ENCODE measurements around the gene TRAPPC5. TPM values are rescaled to one million over a fixed set of nuclear protein-coding genes. Genes with fewer than 3 reads are reported as not detected.

TRAPPC5 gene
- total RNA-seq, 2 donors from 2014 or later = 55.5 to 69.8 TPM

- DNase-seq (no peak), ATAC-seq (no peak)
- H3K4me1 Mint-ChIP-seq = peaks cover 20% of the 10 kb centered on the region
- H3K36me3 Mint-ChIP-seq (ENCODE audit: low read depth) = no peaks in the 10 kb centered on the region
- H3K4me3 Mint-ChIP-seq = no peak overlapping the region
- peak overlapping the region; percentile 79 for H3K27ac Mint-ChIP-seq
- H3K9me3 ChIP-seq (ENCODE audit: control insufficient read depth, low read length, poor library complexity, severe bottlenecking) = no peaks in the 10 kb centered on the region
- H3K27me3 Mint-ChIP-seq = no peaks in the 10 kb centered on the region
These were observed 26.2 kb upstream of the TRAPPC5 start for GRCh38 chr19:7654401-7654800.

DNA sequence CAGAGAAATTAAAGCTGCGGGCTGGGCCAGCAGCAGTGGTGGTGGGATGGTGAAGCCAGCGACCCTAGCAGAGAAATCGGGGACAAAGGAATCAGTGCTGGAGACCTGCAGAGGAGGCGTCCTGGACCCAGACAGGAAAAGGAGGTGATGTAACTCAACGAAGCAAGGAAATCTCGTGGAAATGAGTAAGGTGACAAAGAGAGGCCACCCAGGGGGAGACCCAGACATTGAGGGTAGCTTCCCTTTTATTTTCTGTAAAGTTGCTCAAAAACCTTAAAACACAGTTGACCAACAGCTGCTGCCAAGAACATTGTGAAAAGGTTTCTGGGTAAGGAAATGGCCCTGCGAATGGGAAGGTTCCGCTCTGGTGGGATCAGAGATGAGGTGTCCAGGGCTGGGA, 25.1 kb upstream of the TRAPPC5 start:
- peak overlapping the region; percentile 79 for H3K27ac Mint-ChIP-seq
- peaks cover 20% of the 10 kb centered on the region for H3K4me1 Mint-ChIP-seq
- DNase-seq (no peak), ATAC-seq (no peak)
- no peaks in the 10 kb centered on the region for H3K9me3 ChIP-seq (ENCODE audit: control insufficient read depth, low read length, poor library complexity, severe bottlenecking)
- H3K27me3 Mint-ChIP-seq = no peaks in the 10 kb centered on the region
- H3K36me3 Mint-ChIP-seq (ENCODE audit: low read depth) = no peaks in the 10 kb centered on the region
- no peak overlapping the region for H3K4me3 Mint-ChIP-seq

GRCh38 chr19:7657131-7657751, 23.4 kb upstream of the TRAPPC5 start:
- DNase-seq (no peak), ATAC-seq (peak; percentile 42)
- Mint-ChIP-seq H3K4me1 (peaks cover 19% of the 10 kb centered on the region), H3K4me3 (peak overlapping the region; percentile 43), H3K27ac (peak overlapping the region; percentile 88), H3K36me3 (ENCODE audit: low read depth) (no peaks in the 10 kb centered on the region), H3K27me3 (no peaks in the 10 kb centered on the region)
- no peaks in the 10 kb centered on the region for H3K9me3 ChIP-seq (ENCODE audit: control insufficient read depth, low read length, poor library complexity, severe bottlenecking)

DNA sequence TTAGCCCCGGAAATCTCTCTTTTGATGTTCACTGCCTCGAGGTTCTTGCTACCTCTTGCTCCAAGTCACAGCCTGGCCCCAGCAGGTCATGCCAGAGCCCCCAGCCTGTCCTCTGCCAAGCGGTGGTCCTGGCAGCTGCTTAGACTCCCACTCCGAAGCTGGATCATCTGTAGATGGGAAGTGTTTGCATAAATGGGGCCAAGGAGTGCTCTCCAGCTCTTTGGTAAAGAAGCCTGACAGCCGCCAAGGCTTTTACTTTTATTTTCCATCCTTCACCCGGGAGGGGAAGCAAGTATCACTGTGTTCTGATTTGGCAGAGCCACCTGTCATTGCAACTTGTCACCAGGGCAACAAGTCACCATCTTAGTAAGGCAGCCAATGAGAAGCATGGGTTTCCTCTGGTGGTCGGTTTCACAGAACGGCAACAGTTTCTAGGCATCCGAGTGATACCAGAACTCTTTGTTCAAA, 22.4 kb upstream of the TRAPPC5 start:
- H3K36me3 Mint-ChIP-seq (ENCODE audit: low read depth) = no peaks in the 10 kb centered on the region
- H3K27ac Mint-ChIP-seq = peak overlapping the region; percentile 88
- no peak for DNase-seq
- peak overlapping the region; percentile 73 for H3K4me3 Mint-ChIP-seq
- H3K4me1 Mint-ChIP-seq = peaks cover 13% of the 10 kb centered on the region
- peak; percentile 94 for ATAC-seq
- no peaks in the 10 kb centered on the region for H3K27me3 Mint-ChIP-seq
- H3K9me3 ChIP-seq (ENCODE audit: control insufficient read depth, low read length, poor library complexity, severe bottlenecking) = no peaks in the 10 kb centered on the region

- H3K9me3 ChIP-seq (ENCODE audit: control insufficient read depth, low read length, poor library complexity, severe bottlenecking) = no peaks in the 10 kb centered on the region
- Mint-ChIP-seq H3K27me3 (no peaks in the 10 kb centered on the region), H3K36me3 (ENCODE audit: low read depth) (no peaks in the 10 kb centered on the region), H3K27ac (no peak overlapping the region), H3K4me1 (peaks cover 12% of the 10 kb centered on the region), H3K4me3 (no peak overlapping the region)
- ATAC-seq = no peak
- no peak for DNase-seq
These were observed 18.7 kb upstream of the TRAPPC5 start for GRCh38 chr19:7661744-7662538.

GRCh38 chr19:7662657-7663056, 18.0 kb upstream of the TRAPPC5 start:
- no peak for ATAC-seq
- DNase-seq = no peak
- H3K4me1 Mint-ChIP-seq = peaks cover 8% of the 10 kb centered on the region
- no peak overlapping the region for H3K4me3 Mint-ChIP-seq
- no peak overlapping the region for H3K27ac Mint-ChIP-seq
- H3K36me3 Mint-ChIP-seq (ENCODE audit: low read depth) = no peaks in the 10 kb centered on the region
- no peaks in the 10 kb centered on the region for H3K9me3 ChIP-seq (ENCODE audit: control insufficient read depth, low read length, poor library complexity, severe bottlenecking)
- H3K27me3 Mint-ChIP-seq = no peaks in the 10 kb centered on the region

DNA sequence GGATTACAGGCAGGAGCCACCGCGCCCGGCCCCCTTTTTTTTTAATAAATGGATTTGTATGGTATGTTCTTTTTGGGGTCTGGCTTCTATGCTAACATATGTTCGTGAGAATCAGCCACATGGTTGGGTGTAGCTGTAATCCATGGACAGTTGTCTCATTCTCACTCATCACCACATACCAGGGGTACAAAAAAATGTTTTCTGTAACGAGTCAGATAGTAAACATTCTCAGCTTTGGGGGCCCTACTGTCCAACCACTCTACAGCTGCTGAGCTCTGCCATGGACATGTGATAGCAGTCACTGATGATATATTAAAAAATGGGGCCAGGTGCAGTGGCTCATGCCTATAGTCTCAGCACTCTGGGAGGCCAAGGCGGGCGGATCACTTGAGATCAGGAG, 16.9 kb upstream of the TRAPPC5 start:
- DNase-seq (no peak), ATAC-seq (no peak)
- Mint-ChIP-seq H3K27ac (no peak overlapping the region), H3K36me3 (ENCODE audit: low read depth) (no peaks in the 10 kb centered on the region), H3K4me3 (no peak overlapping the region), H3K27me3 (peaks cover 2% of the 10 kb centered on the region), H3K4me1 (peaks cover 3% of the 10 kb centered on the region)
- H3K9me3 ChIP-seq (ENCODE audit: control insufficient read depth, low read length, poor library complexity, severe bottlenecking) = no peaks in the 10 kb centered on the region

DNA sequence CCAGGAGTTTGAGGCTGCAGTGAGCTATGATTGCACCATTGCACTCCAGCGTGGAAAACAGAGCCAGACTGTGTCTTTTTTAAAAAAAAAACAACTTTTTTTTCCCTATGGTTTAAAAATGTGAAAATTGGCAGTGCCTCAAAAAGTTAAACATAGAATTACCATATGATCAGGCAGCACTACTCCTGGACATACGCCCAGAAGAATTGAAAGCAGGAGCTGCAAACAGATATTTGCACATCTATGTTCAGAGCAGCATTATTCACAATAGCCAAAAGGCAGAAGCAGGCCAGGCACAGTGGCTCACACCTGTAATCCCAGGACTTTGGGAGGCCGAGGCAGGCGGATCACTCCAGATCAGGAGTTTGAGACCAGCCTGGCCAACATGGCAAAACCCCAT, 15.6 kb upstream of the TRAPPC5 start:
- no peak for DNase-seq
- H3K27me3 Mint-ChIP-seq = peaks cover 12% of the 10 kb centered on the region
- H3K4me3 Mint-ChIP-seq = no peak overlapping the region
- no peak for ATAC-seq
- peaks cover 4% of the 10 kb centered on the region for H3K36me3 Mint-ChIP-seq (ENCODE audit: low read depth)
- peaks cover 8% of the 10 kb centered on the region for H3K4me1 Mint-ChIP-seq
- H3K27ac Mint-ChIP-seq = no peak overlapping the region
- no peaks in the 10 kb centered on the region for H3K9me3 ChIP-seq (ENCODE audit: control insufficient read depth, low read length, poor library complexity, severe bottlenecking)

DNA sequence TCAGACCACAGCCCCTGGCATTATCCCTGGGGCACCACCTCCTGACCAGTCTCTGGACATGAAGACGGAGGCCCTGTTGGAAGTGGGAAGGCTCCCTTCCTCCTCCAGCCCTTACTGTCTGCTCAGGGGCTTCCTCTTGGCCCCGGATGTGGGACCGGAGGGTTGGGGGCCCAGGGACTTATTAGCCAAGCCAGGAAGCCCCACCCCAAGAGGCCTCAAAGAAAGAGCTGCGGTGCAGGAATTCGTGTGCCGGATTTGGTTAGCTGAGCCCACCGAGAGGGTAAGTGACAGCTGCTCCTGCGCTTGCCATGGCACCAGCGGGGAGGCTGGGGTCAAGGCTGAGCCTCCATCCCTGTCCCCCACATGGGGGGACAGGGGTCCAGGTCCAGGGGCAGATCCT, 11.8 kb upstream of the TRAPPC5 start, which contains the start of gene RETN:
Gene RETN, plus strand, starts transcription at position 208 of the 400 bp plus-strand sequence. CDS start 278 bp downstream, outside the sequence.
- Mint-ChIP-seq H3K4me1 (peaks cover 13% of the 10 kb centered on the region), H3K27ac (no peak within 1 kb of the TSS), H3K27me3 (peaks cover 38% of the 10 kb centered on the region), H3K36me3 (ENCODE audit: low read depth) (peaks cover 5% of the 10 kb centered on the region), H3K4me3 (peak within 1 kb of the TSS; percentile 72)
- H3K9me3 ChIP-seq (ENCODE audit: control insufficient read depth, low read length, poor library complexity, severe bottlenecking) = no peaks in the 10 kb centered on the region
- no peak for DNase-seq
- ATAC-seq = no peak

GRCh38 chr19:7669641-7670040, 11.0 kb upstream of the TRAPPC5 start:
- H3K9me3 ChIP-seq (ENCODE audit: control insufficient read depth, low read length, poor library complexity, severe bottlenecking) = no peaks in the 10 kb centered on the region
- Mint-ChIP-seq H3K36me3 (ENCODE audit: low read depth) (peaks cover 5% of the 10 kb centered on the region), H3K27me3 (peaks cover 44% of the 10 kb centered on the region), H3K4me1 (peaks cover 14% of the 10 kb centered on the region), H3K4me3 (peak overlapping the region; percentile 72), H3K27ac (no peak overlapping the region)
- DNase-seq = no peak
- no peak for ATAC-seq

DNA sequence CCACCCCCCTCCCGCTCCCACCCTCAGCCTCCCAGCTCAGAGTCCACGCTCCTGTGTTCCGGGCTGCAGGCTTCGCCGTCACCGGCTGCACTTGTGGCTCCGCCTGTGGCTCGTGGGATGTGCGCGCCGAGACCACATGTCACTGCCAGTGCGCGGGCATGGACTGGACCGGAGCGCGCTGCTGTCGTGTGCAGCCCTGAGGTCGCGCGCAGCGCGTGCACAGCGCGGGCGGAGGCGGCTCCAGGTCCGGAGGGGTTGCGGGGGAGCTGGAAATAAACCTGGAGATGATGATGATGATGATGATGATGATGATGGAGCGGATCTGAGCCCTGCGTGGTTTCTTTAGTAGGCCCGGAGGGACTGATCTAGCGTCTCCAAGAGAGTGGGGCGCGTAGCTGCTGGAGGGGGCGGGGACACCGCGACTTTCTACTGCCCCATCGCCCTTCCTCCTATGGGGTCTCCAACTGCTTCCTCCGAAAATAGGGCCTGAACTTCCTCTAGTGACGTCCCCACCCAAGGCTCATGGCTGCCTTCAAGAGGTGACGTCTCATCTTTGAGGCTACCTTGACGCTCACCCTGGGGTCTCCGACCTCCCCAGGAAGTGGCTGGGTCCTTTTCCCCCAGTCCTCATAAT, 10.4 kb upstream of the TRAPPC5 start:
- peaks cover 44% of the 10 kb centered on the region for H3K27me3 Mint-ChIP-seq
- H3K4me1 Mint-ChIP-seq = peaks cover 14% of the 10 kb centered on the region
- no peak overlapping the region for H3K27ac Mint-ChIP-seq
- DNase-seq (no peak), ATAC-seq (peak; percentile 68)
- H3K36me3 Mint-ChIP-seq (ENCODE audit: low read depth) = peaks cover 5% of the 10 kb centered on the region
- H3K4me3 Mint-ChIP-seq = peak overlapping the region; percentile 67
- H3K9me3 ChIP-seq (ENCODE audit: control insufficient read depth, low read length, poor library complexity, severe bottlenecking) = no peaks in the 10 kb centered on the region

DNA sequence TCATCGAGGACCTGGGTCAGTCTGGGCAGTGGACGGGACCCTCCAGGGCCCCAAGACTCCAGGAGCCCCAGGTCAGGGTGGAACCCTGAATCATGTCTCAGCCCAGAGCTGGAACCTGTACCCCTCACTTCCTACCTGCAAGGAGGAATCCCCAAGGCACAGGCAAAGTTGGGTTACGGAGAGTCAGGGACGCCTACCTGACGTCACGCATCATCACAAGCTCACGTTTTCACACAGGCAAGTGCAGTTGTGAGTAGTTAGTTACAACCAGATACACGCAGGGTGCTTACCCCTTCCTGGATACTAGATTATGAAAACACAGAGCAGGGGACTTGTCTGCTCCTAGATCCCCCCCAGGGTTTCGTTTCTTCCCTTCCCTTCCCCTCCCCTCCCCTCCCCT, 9.8 kb upstream of the TRAPPC5 start:
- DNase-seq (no peak), ATAC-seq (peak; percentile 20)
- H3K9me3 ChIP-seq (ENCODE audit: control insufficient read depth, low read length, poor library complexity, severe bottlenecking) = no peaks in the 10 kb centered on the region
- Mint-ChIP-seq H3K27ac (no peak overlapping the region), H3K4me1 (peaks cover 14% of the 10 kb centered on the region), H3K36me3 (ENCODE audit: low read depth) (peaks cover 5% of the 10 kb centered on the region), H3K4me3 (no peak overlapping the region), H3K27me3 (peaks cover 47% of the 10 kb centered on the region)

- H3K4me1 Mint-ChIP-seq = peaks cover 26% of the 10 kb centered on the region
- no peak overlapping the region for H3K4me3 Mint-ChIP-seq
- peaks cover 5% of the 10 kb centered on the region for H3K36me3 Mint-ChIP-seq (ENCODE audit: low read depth)
- no peaks in the 10 kb centered on the region for H3K9me3 ChIP-seq (ENCODE audit: control insufficient read depth, low read length, poor library complexity, severe bottlenecking)
- ATAC-seq = no peak
- no peak for DNase-seq
- no peak overlapping the region for H3K27ac Mint-ChIP-seq
- H3K27me3 Mint-ChIP-seq = peaks cover 62% of the 10 kb centered on the region
These were observed 8.1 kb upstream of the TRAPPC5 start for GRCh38 chr19:7672522-7672921.

Measured in T-helper 17 cell (primary cell).